Measurements from ENCODE around the gene PCSK4. TPM values are rescaled to one million over a fixed set of nuclear protein-coding genes. Genes with fewer than 3 reads are reported as not detected.

The PCSK4 gene
- total RNA-seq, 1 experiment from 2014 or later = 3.9 TPM

DNA sequence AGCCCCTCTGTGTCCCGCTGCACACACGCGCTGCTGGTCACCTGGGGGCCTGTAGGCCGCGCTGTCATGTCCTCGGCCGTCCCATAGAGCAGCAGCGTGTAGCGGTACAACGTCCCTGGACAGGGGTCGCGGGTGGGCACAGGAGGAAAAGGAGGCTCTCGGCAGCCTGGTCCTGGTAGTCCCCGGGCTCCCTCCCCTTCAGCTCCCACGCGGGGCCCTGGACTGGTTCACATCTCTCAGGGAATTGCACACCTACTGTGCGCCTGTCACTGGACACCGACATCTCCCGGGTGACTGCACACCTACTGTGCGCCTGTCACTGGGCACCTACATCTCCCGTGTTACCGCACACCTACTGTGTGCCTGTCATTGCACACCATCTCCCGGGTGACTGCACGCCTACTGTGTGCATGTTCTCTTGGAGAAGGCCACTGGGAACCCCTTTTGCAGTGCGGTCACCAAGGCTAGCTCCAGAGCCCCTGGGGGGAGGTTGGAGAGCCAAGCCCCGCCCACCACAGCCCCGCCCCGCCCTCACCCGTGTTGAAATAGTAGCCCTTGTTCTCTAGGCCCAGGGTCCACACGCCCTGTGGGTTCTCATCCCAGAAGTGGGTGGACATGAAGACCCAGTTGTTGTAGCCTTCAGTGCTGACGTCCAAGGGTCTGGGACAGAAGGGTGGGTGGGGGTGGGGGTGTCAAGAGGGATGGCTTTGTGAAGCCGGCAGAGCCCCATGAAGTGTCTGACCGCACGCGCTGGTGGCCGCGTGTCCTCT is 7.6 kb downstream of the PCSK4 start:
- no TSS peak for BruUV-seq (replicated peaks)
- H3K4me3 ChIP-seq (ENCODE audit: low read length) = no peak overlapping the region
- H2AFZ ChIP-seq (ENCODE audit: low read length) = no peak overlapping the region
- H3K4me2 ChIP-seq (ENCODE audit: low read length) = no peak overlapping the region
- intact Hi-C loops (cut with micrococcal nuclease) = no loop called here
- H3K79me2 ChIP-seq (ENCODE audit: low read length) = peaks cover 13% of the 10 kb centered on the region
- H3K27ac ChIP-seq (ENCODE audit: low read length) = no peak overlapping the region
- no peak for ATAC-seq
- no peaks in the 10 kb centered on the region for H3F3A ChIP-seq (ENCODE audit: low read length, unreplicated experiment)
- CTCF ChIA-PET = no interaction called here
- POLR2A ChIA-PET (ENCODE audit: unreplicated experiment) = no interaction called here
- H3K9me3 ChIP-seq (ENCODE audit: low read length) = no peaks in the 10 kb centered on the region
- TF ChIP-seq EZH2 (IDR thresholded peaks at IDR 0.05; ENCODE audit: low read length, unreplicated experiment) = no peak
- no peak for TF ChIP-seq EZH2phosphoT487 (IDR thresholded peaks at IDR 0.05; ENCODE audit: borderline replicate concordance, low read length)
- TF ChIP-seq, protein P1, sequence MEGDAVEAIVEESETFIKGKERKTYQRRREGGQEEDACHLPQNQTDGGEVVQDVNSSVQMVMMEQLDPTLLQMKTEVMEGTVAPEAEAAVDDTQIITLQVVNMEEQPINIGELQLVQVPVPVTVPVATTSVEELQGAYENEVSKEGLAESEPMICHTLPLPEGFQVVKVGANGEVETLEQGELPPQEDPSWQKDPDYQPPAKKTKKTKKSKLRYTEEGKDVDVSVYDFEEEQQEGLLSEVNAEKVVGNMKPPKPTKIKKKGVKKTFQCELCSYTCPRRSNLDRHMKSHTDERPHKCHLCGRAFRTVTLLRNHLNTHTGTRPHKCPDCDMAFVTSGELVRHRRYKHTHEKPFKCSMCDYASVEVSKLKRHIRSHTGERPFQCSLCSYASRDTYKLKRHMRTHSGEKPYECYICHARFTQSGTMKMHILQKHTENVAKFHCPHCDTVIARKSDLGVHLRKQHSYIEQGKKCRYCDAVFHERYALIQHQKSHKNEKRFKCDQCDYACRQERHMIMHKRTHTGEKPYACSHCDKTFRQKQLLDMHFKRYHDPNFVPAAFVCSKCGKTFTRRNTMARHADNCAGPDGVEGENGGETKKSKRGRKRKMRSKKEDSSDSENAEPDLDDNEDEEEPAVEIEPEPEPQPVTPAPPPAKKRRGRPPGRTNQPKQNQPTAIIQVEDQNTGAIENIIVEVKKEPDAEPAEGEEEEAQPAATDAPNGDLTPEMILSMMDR (conservative IDR thresholded peaks at IDR 0.05; ENCODE audit: low read depth, low read length) = no peak
- no peak for DNase-seq
- H3K27me3 ChIP-seq (ENCODE audit: low read length) = no peaks in the 10 kb centered on the region
- H3K4me1 ChIP-seq (ENCODE audit: insufficient read depth, low read length) = no peaks in the 10 kb centered on the region
- H3K9ac ChIP-seq (ENCODE audit: low read length) = no peak overlapping the region
- H4K20me1 ChIP-seq (ENCODE audit: low read length) = no peaks in the 10 kb centered on the region
- no peaks in the 10 kb centered on the region for H3K9me2 ChIP-seq (replicated peaks; ENCODE audit: low read length)
- H3K36me3 ChIP-seq (ENCODE audit: low read depth, low read length) = no peaks in the 10 kb centered on the region

DNA sequence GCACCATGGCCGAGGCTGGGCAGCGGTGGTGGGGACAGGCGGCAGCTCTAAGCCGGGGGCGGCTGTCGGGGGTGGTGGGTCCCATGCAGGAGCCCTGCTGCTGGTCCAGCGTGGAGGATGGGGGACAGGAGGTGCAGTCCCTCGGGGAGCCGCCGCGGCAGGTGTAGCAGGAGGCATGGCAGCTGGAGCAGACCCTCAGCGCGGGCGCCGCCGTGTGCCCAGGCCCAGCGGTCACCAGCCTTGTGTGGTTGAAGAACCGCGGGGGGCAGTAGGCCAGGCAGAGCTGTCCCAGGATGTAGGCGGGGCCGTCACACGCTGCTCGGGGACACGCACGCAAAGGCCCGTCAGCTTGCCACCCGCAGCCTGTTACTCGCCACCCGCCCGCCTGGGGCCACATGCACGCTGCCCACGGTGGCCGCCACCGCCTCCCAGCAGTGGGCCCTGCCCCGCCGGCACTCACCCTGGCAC is 8.2 kb downstream of the PCSK4 start:
- no peak overlapping the region for H2AFZ ChIP-seq (ENCODE audit: low read length)
- no peaks in the 10 kb centered on the region for H3K36me3 ChIP-seq (ENCODE audit: low read depth, low read length)
- DNase-seq (no peak), ATAC-seq (no peak)
- H3K4me1 ChIP-seq (ENCODE audit: insufficient read depth, low read length) = no peaks in the 10 kb centered on the region
- no peaks in the 10 kb centered on the region for H3K9me2 ChIP-seq (replicated peaks; ENCODE audit: low read length)
- no peaks in the 10 kb centered on the region for H4K20me1 ChIP-seq (ENCODE audit: low read length)
- H3K4me3 ChIP-seq (ENCODE audit: low read length) = no peak overlapping the region
- TF ChIP-seq, protein P1 (conservative IDR thresholded peaks at IDR 0.05; ENCODE audit: low read depth, low read length) = no peak
- TF ChIP-seq EZH2 (IDR thresholded peaks at IDR 0.05; ENCODE audit: low read length, unreplicated experiment) (no peak), EZH2phosphoT487 (IDR thresholded peaks at IDR 0.05; ENCODE audit: borderline replicate concordance, low read length) (no peak)
- H3K27me3 ChIP-seq (ENCODE audit: low read length) = no peaks in the 10 kb centered on the region
- H3K79me2 ChIP-seq (ENCODE audit: low read length) = peaks cover 18% of the 10 kb centered on the region
- H3K27ac ChIP-seq (ENCODE audit: low read length) = no peak overlapping the region
- H3K9ac ChIP-seq (ENCODE audit: low read length) = no peak overlapping the region
- no TSS peak for BruUV-seq (replicated peaks)
- H3K4me2 ChIP-seq (ENCODE audit: low read length) = no peak overlapping the region
- POLR2A ChIA-PET (ENCODE audit: unreplicated experiment) = no interaction called here
- H3F3A ChIP-seq (ENCODE audit: low read length, unreplicated experiment) = no peaks in the 10 kb centered on the region
- no peaks in the 10 kb centered on the region for H3K9me3 ChIP-seq (ENCODE audit: low read length)
- intact Hi-C loops (cut with micrococcal nuclease) = no loop called here
- CTCF ChIA-PET = no interaction called here

DNA sequence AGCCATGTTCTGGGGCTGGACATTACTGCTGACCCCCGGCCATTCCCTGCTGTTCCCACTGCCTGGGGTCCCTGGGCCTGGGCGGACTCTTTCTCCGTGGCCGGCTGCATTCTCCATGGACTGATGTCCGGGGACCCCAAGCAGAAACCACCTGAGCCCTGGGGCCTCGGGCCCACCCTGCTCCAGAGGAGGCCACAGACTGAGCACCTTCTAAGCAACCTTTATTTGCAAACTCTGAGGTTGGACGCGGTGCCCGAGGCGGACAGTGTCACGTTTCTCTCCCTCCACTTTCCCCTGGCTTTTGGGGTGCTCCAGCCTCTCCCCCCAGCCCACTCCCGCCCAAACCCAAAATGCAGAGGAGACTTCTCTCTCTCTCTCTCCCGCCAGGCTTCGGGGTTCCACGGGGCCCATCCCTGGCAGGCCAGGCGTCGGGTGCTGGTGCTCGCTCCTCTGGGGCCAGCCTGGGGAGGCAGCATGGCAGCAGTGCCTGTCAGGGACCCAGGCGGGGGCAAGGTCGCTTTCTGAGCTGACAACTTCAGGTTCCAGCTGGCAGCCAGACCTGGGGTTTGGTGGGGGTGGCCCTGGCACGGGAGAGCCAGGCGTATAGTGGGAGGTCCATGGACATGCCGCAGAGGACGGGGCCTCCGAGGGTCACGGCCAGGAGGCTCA is 8.8 kb downstream of the PCSK4 start:
- Histone ChIP-seq H3K4me3 (ENCODE audit: low read length) (no peak overlapping the region), H4K20me1 (ENCODE audit: low read length) (no peaks in the 10 kb centered on the region), H3K4me1 (ENCODE audit: insufficient read depth, low read length) (no peaks in the 10 kb centered on the region), H2AFZ (ENCODE audit: low read length) (no peak overlapping the region), H3K27me3 (ENCODE audit: low read length) (no peaks in the 10 kb centered on the region), H3K36me3 (ENCODE audit: low read depth, low read length) (no peaks in the 10 kb centered on the region), H3K9ac (ENCODE audit: low read length) (no peak overlapping the region), H3K79me2 (ENCODE audit: low read length) (peaks cover 22% of the 10 kb centered on the region), H3K9me2 (replicated peaks; ENCODE audit: low read length) (no peaks in the 10 kb centered on the region), H3K4me2 (ENCODE audit: low read length) (no peak overlapping the region), H3F3A (ENCODE audit: low read length, unreplicated experiment) (no peaks in the 10 kb centered on the region), H3K27ac (ENCODE audit: low read length) (no peak overlapping the region), H3K9me3 (ENCODE audit: low read length) (no peaks in the 10 kb centered on the region)
- no TSS peak for BruUV-seq (replicated peaks)
- intact Hi-C loops (cut with micrococcal nuclease) = no loop called here
- DNase-seq (no peak), ATAC-seq (no peak)
- ChIA-PET POLR2A (ENCODE audit: unreplicated experiment) (no interaction called here), CTCF (no interaction called here)
- TF ChIP-seq EZH2 (IDR thresholded peaks at IDR 0.05; ENCODE audit: low read length, unreplicated experiment) (no peak), EZH2phosphoT487 (IDR thresholded peaks at IDR 0.05; ENCODE audit: borderline replicate concordance, low read length) (no peak)
- TF ChIP-seq, protein P1 (conservative IDR thresholded peaks at IDR 0.05; ENCODE audit: low read depth, low read length) = no peak
